GM19468 (cell line): ENCODE results near the gene FAT1.

Source experiments
- ATAC-seq: cut with Tn5 transposase; IDR thresholded peaks from one replicate; pipeline ENCODE4 v1.9.1; 2021; ENCODE audit warnings: mild to moderate bottlenecking, moderate library complexity, moderate number of reproducible peaks; ENCODE audit not compliant: unreplicated experiment; ENCODE audit errors: extremely low read depth

The FAT1 gene

DNA sequence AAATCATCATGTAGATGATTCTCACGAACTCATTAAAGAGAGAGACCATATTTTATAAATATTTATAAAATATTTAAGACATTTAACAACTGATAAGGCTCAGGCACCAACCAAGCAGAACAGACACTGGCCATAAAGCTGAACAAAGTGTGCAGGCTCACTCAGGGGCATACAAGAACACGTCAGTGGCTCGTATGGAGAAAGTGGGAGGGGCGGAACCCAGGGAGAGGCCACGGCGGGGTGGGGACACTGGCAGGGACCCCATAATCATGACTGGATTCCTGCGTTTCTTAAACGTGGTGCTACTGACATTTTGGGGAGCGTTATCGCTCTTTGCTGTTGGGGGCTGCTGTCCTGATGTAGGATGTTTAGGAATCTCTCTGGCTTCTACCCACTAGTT, 31.3 kb upstream of the FAT1 start:
- no peak for ATAC-seq

DNA sequence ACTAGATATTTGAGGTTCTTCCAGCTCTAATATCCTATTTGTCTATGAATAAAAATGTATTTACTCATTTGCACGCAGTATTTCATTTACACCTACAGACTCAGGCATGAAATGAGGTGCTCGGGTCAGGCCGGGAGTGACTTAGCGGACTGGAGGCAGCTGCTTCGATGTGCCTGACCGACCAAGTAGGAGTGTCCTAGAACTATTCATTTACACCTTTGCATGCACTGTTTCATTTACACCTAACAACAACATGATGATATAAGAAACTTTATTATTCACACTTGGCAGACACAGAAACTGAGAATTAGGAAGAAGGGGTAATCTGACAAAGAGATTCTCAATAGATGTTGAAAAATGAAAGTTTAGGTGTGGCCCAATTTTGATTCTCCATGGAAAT, 28.7 kb upstream of the FAT1 start:
- ATAC-seq: no peak

DNA sequence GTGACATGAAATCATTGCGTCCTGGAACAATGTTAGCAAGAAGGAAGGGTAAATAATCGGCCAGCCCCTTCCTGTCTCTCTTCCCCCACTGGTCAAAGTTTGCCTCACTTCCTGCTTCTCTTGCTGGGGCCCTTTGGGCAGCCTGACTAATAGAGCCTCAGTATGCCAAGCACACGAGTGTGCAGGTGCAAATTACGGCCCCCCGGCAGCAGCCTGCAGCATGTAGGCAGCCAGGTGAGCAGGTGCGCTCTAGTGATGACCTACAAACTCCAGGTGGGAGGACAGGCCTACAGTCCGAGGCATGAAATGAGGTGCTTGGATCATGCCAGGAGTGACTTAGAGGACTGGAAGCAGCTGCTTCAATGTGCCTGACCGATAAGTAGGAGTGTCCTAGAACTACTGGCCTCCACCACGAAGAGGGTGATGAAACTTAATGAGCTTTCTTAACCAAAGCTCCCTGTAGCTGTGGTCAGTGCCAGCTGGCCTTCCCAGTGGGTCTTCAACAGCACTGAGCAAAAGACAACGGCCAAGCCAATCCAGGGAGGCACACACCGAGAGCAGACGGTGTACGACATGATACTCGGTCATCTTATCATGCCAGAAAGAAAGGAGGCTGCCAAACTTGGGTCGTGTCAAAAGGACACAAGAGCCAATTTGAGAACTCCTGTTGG, 26.1 kb upstream of the FAT1 start:
- ATAC-seq: no peak

DNA sequence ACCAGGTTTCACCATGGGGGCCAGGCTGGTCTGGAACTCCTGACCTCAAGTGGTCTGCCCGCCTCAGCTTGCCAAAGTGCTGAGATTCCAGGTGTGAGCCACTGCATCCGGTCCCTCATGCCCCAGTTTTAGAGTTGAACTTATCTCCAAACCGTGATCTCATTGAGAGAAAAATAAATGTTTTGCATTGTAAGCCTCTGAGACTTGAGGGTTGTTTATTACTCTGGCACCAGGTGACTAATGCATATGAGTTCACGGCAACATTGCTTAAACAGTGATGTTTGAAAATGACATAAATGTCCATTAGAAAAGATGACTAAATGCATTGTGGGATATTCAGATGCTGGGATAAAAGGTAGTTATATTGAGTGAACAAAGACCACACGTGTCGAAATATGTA, 22.9 kb upstream of the FAT1 start:
- ATAC-seq: no peak

DNA sequence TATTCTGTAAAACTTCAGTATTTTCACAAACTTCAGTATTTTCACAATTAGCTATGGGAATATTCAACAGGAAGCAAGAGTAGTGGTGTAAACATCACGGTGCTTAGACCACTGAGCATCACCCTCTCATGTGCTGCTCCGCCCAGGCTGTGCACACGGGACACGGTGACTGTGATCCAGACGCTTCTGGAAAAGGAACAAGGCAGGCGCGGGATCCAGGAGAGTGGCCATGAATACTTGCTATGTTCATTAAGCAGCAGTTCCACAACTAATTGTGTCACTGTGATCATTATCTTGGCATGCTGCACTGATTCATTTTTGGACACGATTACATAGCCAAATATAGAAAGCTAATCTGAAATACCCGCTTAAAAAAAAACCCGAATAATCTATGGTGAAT, 19.6 kb upstream of the FAT1 start:
- no peak for ATAC-seq

DNA sequence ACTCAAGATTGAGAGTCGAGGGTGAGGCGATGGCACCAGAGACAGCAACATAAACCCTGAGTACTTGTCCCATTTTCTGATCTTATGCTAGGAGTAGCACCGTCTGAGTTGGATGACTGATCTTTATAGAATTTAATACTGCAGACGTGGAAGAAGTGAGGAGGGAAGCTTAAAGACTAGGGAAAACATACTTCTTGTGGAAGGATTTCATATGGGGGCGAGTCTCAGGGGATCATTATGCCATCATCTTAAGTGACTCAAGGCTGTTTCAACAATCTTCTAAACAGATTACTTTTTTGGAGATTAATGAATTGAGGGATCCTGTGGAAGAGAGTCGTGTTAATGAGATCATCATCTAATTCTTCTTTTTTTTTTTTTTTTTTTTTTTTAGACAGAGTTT, 17.2 kb upstream of the FAT1 start:
- ATAC-seq: no peak

DNA sequence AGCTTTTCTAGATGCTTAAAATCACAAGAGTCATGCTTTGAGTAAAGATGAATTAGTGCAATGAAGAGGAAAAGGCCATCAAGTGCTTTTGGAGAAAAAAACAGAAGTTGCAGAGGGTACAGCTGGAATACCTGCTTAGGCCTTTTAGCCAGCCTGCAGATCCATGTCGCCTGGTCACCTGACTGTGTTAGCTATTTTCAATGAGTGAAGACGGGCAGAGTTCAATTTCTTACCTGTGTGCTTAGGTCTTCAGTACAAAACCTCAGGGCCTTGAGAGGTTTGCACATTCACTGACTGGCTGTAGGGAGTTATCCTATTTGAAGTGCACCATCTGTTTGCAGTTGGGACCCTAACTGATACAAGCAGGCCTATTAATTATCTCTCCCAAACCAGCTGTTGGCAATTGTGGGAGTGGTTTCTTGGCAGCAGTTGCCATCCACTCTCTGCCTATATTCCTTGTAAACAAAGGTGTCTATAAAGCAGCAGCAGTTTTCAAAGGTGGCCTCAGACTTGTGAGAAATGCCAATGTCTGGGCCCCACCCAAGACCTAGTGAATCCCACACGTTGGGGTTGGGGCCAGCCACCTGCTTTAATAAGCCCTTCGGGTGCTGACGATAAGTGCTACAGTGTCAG, 16.3 kb upstream of the FAT1 start:
- no peak for ATAC-seq

DNA sequence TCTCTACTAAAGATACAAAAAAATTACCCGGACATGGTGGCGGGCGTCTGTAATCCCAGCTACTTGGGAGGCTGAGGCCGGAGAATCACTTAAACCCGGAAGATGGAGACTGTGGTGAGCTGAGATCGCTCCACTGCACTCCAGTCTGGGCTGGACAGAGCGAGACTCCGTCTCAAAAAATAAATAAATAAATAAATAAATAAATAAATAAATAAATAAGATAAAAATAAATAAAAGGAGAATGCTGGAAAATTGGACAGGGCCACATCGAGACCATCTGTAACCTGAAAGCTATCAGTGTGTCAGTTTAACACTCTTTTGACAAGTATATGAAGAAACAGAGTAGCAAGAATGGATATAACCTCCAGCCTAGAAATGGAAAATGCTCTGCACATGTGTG, 15.7 kb upstream of the FAT1 start:
- ATAC-seq: no peak

DNA sequence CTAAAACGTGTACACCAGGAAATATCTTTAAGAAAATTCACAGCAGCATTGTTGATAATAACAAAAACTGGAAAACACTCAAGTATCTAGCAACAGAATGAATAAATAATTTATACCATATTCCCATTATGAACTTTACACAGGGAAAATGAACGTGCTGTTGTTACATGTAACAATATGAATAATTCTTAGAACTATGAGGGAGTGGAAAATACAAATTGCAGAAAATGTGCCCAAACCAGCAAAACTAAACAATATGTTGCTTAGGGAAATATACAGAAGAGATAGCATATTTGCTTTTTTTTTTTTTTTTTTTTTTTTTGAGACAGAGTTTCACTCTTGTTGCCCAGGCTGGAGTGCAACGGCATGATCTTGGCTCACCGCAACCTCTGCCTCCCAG, 14.8 kb upstream of the FAT1 start:
- no peak for ATAC-seq

DNA sequence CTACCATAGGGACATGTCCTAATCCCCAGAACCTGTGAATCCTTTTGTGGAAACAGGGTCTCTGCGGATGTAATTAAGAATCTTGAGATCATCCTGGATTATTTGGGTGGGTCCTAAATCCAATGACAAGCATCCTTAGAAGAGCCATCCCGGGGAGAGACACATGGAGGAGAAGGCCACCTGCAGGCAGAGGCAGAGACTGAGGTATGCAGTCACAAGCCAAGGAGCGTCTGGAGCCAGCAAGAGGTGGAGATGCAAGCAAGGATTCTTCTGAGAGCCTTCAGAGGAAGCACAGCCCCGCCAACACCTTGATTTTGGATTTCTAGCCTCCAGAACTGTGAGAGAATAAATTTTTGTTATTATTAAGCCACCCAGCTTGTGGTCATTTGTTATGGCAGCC, 13.8 kb upstream of the FAT1 start:
- ATAC-seq: no peak

DNA sequence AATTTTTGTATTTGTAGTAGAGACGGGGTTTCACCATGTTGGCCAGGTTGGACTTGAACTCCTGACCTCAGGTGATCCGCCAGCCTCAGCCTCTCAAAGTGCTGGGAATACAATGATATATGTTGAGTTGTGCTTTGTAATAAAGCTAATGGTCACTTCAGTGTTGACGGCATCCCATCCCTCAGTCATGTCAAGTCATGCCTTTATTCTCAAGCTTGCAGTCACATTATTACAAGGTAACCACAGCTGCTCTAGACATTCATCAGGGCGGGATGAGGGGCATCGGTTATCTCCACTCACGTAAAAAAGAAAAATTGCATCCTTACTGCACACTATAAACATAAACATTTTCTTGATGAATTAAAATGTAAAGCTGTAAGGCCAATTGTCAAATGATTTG, 12.8 kb upstream of the FAT1 start:
- ATAC-seq: no peak

DNA sequence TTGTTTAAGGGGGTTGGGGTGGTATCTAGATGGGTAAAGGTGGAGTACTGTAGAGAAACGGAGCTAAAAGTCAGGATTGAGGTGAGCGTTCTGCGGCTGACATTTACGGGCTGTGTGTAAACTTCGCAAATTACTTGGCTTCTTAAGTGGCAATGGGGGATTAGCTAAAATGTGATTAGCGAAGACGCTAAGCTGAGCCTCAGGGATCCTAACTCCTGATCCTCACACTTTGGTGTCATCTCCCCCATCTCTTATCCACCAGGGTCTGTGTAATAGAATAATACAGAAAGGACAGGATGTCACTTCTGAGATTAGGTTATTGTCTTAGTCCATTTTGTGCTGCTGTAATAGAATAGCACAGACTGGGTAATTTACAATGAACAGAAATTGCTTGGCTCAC, 10.6 kb upstream of the FAT1 start:
- no peak for ATAC-seq

DNA sequence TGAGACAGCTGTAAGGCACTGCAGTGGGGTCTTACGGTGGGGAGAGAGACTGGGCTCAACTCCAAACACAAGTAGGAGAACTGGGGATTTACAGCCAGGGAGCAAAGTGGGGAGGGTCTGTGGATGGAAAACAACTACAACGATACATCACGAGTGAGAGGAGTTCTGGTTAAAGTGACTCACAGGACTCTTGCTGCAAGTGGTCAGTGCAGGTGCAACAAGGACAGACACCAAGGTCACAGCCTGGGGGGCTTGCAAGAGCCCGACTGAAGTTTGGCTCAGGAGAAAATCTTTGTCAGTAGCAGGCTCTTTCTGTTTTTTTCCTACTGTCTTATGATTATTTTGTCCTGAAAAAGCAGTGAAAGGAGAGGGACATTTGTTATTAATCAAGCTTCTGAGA, 10.1 kb upstream of the FAT1 start:
- ATAC-seq: no peak

DNA sequence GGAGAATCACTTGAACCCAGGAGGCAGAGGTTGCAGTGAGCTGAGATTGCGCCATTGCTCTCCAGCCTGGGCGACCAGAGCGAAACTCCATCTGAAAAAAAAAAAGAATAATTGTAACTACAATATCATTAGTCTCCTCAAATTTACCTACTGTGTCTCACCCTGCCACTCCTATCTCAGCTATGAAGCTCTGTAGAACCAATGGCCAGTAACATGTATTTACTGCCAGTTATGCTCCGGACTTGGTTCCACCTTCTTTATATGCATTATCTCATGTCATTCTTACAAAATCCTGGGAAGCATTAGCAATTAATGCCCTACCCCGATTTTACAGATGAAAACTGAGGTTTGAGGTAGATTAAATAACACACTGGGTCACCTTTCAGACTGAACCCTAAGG, 7.0 kb upstream of the FAT1 start:
- no peak for ATAC-seq

DNA sequence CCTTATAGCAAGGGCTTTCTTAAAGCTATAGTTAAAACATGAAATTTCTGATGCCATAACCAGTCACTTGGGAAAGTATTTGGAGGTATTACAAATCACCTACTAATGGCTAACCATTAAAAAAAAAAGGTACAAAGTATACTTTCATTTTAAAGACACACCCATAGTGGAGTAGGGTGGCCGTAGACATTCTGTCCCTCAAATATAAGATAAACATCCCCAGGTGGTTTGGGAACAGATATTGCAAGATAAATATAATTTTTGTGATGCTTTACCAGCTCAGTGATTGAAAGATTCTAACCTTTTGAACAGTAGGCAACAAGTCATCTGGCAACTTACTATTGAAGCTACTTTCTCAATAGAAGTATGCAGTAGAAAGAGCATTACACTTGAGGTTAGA, 6.2 kb upstream of the FAT1 start:
- ATAC-seq: no peak

DNA sequence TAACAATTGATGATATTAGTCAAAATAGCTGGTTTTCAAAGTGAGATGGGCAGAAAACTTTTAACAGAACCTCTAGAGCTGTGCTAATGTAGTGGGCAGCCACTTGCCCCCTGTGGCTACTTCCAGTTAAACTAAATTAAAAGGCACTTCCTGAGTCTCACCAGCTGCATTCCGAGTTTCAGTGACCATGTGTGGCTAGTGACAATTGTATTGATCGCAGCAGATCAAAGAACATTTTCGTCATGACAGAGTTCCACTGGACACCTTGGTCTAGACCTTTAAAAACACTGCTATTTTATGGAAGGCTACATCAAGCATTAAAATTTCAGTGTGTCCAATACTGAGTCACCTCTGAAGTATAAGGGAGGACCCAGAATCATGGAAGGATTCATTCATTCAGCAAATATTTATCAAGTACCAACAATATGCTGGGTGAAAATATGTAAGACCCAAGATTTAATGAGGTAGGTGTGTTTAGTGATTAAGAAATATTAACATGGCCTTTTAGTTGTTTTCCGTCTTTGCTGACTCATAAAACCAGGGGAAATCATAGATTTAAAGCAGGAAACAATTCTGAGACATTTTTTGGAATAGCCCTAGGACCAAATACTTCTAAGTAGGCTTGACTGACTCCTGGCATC, 5.1 kb upstream of the FAT1 start:
- ATAC-seq: no peak

DNA sequence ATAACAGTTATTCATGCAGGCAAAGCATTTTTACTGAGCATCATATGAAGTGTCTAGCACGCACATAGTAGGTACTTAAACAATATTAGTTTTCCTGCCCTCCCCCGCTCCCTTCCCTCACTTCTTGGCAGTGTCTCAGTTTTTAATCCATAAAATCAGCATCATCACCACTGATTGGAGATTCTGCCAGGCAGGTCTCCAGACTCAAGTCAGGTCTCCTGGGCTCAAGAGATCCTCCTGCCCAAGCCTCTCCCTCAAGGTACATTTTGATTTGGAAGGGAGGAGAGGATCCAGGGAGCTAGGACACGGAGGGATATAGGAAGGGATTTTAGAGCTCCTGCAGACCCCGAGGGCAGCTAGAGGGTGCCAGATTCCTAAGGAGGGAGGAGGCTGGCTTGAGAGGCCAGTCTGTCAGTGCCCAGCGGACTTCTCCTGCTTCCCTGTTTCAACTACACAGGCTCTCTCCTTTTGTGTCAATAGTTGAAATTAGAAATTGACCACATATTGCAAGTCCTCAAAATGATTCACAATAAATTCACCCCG, 4.4 kb upstream of the FAT1 start:
- ATAC-seq: no peak

DNA sequence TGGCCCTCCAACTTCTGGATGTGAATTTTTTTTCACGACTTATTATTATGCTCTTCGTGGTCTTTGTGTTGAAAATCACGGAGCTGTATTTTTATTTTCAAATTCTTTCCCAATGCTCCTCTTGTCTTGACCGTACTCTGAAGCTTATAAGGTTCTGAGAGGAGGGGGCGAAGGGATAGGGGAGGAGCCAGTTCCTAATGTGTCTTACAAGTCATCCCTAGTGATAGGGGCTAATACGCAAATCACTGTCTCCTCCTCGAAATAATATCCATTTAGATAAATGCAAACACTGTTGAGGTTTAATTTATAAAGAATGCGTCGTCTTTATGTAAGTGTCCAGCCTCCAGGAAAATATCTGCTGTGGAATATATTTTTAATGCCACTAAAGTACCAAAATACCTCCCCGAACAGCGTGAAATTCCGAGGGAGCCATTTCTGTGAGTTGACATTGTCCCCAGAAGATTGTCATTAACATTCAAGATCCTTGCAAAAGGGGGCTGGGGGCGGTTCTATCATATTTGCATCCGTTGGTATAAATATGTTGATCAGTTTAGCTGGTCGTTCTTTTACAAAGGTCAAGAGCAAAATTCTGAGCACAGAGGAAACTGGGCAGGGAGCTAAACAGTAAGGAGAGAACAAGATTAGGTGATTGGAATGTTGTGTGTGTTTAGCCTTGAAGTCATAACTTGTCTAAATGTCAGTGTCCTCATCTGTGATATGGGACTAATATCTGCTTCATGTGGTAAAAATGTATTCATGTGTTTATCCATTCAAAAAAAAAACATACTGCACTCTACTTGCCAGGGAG, 3.7 kb upstream of the FAT1 start:
- ATAC-seq: no peak

DNA sequence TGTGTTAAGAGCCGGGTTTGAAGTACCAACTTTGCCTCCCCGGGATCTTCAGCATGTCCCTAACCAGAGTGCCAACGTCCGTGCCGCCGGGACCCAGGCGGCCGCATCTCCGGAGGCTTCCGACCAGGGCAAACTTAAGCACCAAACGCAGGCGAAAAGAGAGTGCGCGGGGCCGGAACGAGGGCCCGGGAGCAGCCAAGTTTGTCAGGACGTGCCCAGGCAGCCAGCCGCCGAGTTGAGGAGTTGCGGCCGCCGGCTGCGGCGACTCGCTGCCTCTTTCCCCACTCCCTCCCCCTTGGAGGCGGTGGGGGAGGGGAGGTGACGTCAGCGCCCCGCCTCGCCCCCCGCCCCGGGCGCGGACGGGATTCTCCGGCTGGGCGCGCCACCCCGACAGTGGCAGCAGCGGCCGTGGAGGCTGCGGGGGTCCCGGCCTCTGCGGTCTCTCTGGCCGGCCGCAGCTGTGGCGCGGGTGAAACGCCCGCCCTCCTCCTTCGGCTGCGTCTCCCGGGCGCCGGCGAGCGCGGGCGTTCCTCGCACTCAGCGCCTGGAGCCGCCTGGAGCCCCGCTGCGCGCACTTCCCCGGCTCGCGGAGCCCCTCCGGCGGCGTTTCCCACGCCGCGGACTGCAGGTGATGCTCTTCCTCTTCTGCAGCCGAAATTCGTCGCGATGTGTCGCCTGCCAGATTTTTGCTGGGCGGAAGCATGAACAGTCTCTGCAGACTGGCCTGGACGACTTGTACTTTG, 2.9 kb upstream of the FAT1 start:
- ATAC-seq: no peak
